Epithelial cell of prostate (primary cell): Measurements from ENCODE around the gene STK35.
A peak's percentile ranks its signal among the peaks of the same experiment; 100 is the strongest.

ENCODE experiments used
- DNase-seq: peaks from one replicate; pipeline ENCODE4 v3.0.0-alpha.2; 2011; ENCODE audit warnings: low read depth, low spot score
- H3K27ac ChIP-seq: fragments of 450-650 bp; 2 replicates; pipeline ENCODE4 v1.5.1; 2017; ENCODE audit warnings: mild to moderate bottlenecking

Gene STK35

DNA sequence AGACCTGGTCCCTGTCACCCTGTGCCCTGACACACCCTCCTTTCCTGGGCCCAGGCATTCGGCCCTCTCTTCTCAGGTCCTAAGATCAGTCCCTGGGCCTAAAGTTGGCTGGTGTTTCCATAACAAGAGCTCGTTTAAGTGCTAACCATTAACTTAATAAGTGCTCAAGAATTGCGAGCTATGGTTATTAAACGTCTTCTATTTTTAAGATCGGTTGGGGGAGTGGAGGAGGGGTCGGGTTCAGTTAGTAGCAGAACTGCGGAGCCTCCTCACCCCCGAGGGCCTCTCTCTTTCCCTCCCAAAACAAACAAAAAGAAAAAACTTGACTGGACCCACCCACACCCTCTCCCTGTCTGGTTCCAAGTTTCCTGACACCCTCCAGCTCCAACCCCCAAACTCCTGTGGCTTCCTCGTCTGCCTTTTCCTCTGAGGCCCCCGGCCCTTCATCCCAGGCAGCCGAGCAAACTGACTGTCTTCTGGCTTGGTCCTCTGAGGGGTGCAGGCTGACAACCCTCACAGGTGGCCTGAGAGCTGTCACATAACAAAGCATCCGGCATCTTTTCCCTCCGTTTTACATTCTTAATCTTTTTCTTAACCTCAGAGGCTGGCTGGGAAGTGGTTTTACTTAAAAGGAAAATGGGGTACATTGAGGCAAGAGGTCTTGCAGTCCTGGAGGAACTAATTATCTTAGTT is 2.0 kb downstream of the STK35 start:
- H3K27ac ChIP-seq, result peak overlapping the region; percentile 94
- DNase-seq, result no peak

GRCh38 chr20:2104236-2104635 is 2.6 kb downstream of the STK35 start:
- no peak overlapping the region for H3K27ac ChIP-seq
- DNase-seq, result no peak

DNA sequence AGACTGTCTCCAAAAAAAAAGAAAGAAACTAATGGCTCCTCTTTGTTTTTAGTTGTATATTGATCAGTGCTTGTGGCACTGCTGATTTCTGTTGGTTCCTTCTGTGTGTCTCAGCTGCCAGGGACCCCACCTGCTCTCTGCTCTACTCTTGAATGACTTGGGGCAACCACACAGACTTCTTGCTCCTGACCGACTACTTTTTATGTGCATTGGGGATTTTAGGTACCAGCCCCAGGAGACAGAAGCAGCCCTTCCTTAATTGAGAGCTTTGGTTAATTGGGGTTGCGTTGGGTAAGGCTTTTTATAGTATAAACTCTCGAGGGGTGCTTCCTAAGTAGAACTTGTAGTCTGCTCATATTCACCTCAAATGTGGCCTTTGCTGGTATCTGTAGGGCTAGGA is 6.9 kb downstream of the STK35 start:
- DNase-seq, result no peak
- peak overlapping the region; percentile 70 for H3K27ac ChIP-seq

DNA sequence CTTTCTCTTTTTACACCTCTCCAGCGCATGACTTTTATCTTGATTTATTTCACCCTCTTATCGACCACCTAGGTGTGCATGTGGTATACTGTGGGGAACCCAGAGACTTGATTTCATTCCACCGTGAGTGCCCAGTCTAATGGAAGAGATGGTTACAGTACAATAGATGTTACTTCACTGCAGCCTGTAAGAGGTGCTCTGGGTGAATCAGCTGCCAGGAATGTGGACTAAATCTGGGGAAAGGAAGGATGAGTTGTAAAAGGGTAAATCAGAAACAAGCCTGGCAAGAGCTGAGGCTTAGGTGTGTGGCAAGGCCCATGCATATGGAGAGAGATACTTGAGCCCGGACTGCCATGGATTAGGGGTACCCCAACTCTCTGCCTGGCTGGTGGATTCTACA is 7.4 kb downstream of the STK35 start:
- H3K27ac ChIP-seq, result peak overlapping the region; percentile 70
- peak; percentile 43 for DNase-seq

DNA sequence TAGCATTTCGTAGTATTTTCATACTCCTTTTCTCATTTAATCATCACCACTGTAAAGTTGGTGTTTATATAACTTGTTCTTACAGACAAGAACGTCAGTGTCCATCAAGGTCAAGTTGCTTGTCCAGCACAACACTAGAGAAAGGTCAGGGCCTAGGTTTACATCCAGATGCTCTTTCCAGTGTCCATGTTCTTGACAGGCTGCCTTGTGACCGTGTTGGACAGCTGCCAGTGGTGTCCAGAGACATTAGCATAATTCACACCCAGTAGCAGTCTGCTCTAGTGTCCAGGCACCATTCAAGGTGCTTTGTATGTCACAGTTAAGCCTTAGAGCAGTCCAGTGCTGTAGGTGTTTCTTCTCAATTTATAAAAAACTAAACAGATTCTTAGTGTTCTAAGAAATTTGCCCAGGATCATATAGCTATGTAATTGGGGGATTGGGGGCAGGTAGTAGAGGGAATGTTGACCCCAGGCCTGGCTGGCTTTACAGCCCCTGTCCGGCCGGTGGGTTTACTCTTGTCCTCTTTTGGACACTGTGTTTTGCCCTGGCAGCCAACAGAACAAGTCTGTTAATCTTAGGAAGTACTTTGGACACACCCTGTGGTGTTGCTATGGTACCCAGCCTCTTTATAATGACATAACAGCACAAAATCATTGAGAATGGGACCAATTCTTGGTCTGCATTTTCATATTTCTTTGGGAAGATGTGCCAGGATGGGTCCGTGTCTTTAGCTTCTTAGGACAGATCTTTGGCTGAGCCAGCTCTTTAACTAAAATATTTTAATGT is 8.0 kb downstream of the STK35 start:
- DNase-seq, result no peak
- peak overlapping the region; percentile 70 for H3K27ac ChIP-seq

- no peak overlapping the region for H3K27ac ChIP-seq
- DNase-seq, result no peak
Observed at GRCh38 chr20:2112910-2113309, 11.3 kb downstream of the STK35 start.

DNA sequence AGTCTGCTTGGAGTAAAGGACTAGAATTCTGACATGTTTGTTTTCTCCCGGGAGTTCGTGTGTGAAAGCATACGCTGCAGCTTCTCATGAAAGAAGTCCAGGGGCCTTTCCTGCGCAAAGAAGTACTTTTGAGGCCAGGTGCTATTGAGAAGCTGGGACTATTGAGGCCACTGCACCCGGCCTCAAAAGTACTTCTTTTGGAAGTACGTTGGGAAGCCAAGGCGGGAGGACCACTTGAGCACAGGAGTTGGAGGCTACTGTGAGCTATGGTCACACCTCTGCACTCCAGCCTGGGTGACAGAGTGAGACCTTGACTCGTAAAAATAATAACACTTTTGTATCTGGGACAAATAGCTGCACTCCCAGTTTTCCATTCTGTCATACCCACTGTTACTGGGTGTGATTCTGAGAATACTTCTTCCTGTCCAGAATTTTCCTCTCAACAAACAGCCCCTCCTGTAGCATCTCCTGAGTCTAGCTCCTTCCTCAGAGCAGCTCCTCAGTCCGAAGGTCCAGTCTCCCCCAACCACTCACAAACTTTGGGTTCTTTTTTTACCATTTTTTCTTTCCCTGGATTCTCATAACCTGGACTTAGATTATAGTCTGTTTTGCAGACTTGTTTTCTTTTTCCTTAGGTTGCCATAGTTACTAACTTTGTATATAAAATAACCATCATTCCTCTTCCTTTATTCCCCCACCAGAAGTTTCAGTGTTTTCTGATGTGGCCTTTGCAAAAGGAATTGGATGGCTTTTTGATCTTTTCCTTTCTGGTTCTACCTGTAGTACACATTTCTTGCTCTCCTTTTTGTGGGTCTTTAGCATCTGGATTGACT is 12.7 kb downstream of the STK35 start:
- H3K27ac ChIP-seq, result no peak overlapping the region
- no peak for DNase-seq

DNA sequence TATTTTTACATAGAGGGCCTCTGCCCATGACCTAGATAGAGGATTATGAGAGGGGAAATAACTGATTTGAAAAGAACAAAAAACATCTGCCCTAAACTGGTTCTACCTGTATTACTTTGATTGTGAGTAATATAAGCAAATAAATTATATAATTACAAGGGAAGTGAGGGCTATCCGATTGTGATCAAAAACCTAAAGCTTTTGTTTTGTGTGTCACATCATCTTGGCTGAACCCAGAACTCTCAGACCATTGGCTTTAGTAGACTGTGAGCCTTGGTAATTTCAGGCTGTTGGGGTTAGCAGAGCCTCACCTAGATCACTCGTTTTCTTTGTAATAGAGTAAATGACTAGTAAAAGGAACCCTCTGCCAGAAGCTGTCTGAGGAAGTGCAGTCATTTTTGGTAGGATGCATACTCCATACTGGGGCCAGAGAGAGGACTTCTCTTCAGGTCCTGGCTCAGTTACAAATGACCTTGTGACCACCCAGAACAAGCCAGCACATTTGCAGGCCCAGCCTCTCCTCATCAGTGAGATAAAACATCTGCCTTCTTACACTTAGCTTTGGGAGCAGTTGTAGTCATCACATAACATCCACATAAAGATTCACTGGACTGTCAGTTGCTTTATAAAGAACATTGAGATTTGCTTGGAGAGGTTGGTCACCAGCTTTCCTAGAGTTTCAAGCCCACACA is 13.5 kb downstream of the STK35 start:
- no peak for DNase-seq

DNA sequence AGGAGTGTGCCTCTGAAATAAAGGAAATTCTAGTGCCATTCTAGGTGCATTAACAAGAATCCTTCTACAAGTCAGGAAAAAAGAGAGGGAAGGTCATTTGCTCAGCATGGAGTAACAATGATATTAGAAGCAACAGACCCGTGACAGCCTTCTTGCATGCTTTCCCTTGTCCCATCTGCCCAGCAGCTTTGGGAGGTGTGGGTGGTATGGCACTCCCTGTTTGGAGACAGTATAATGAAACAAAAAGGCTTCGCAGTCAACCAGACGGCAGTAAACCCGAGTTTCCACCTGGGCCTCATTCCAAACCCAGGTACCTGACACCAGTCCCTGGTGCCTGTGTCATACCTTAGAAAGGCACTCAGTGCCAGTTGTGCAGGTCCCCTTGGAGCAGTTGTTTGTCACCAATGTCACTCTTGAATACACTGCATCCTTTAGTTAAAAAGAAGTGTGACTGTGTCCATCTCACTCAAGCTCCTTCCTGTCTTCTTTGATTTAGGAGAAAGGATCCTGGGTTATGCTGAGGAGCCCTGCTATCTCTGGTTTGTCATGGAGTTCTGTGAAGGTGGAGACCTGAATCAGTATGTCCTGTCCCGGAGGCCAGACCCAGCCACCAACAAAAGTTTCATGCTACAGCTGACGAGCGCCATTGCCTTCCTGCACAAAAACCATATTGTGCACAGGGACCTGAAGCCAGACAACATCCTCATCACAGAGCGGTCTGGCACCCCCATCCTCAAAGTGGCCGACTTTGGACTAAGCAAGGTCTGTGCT is 14.7 kb downstream of the STK35 start:
- no peak for DNase-seq
- no peak overlapping the region for H3K27ac ChIP-seq

More for the DNA sequence above, 13.5 kb downstream of the STK35 start:
- no peak overlapping the region for H3K27ac ChIP-seq

DNA sequence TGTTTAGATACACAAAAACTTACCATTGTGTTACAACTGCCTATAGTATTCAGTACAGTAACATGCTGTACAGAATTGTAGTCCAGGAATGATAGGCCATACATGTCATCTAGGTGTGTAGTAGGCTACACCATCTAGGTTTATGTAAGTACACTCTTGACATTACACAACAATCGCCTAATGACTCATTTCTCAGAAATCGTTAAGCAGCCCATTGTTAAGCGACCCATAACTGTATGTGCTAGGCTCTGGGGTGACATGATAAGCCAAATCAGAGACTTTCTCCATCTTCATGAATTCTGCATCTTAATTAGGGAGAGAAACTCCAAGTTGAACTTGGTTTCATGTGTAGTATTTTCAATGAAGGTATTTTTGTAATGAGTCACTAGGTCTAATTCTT is 17.2 kb downstream of the STK35 start:
- DNase-seq, result no peak
- H3K27ac ChIP-seq, result no peak overlapping the region

GRCh38 chr20:2122936-2123335 is 21.3 kb downstream of the STK35 start:
- H3K27ac ChIP-seq, result no peak overlapping the region
- no peak for DNase-seq

GRCh38 chr20:2123720-2124119 is 22.1 kb downstream of the STK35 start:
- no peak overlapping the region for H3K27ac ChIP-seq
- no peak for DNase-seq

DNA sequence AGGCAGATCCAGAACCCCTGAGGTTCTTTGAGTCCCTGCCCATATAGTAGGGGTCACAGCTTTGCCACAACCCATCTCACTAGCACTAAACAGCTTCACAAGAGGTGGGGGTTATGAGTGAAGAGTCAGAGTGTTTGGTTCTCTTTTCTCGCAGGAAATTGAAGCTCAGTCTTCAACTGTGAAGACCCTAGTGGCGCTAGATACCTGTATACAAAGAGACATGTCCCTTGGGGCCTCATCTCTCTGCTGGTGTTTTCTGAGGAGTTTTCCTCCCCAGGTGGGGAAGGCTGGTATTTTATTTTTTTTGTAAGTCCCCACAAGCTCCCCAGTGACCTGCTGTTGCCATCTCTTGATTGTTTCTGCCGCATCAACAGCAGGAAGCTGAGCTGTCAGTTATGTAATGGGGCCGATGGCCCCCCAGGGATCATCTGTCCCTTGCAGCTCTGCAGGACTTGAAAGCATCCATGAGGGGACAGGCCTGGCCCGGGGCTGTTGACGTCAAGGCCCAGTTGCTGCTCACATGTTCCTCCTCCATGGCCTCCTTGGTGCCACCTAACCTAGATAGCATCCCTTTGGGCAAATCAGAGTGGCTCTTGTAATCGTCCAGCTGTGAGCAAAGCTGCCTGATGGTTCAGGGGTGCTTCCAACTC is 23.1 kb downstream of the STK35 start:
- H3K27ac ChIP-seq, result no peak overlapping the region
- no peak for DNase-seq

- no peak overlapping the region for H3K27ac ChIP-seq
- DNase-seq, result no peak
Observed at GRCh38 chr20:2125474-2126112, 24.0 kb downstream of the STK35 start.

GRCh38 chr20:2127238-2127637 is 25.6 kb downstream of the STK35 start:
- no peak for DNase-seq
- H3K27ac ChIP-seq, result no peak overlapping the region

GRCh38 chr20:2128542-2128941 is 26.9 kb downstream of the STK35 start:
- no peak for DNase-seq
- H3K27ac ChIP-seq, result no peak overlapping the region

- DNase-seq, result no peak
- no peak overlapping the region for H3K27ac ChIP-seq
Observed at GRCh38 chr20:2130062-2130591, 28.5 kb downstream of the STK35 start.

GRCh38 chr20:2130683-2131082 is 29.1 kb downstream of the STK35 start:
- peak overlapping the region; percentile 62 for H3K27ac ChIP-seq
- DNase-seq, result no peak
